Esophagus muscularis mucosa (tissue), 4 donors: ENCODE results near the gene BTG4. TPM values are rescaled to one million over a fixed set of nuclear protein-coding genes. Genes with fewer than 3 reads are reported as not detected.

Experiments
- DNase-seq: peaks from one replicate; pipeline ENCODE4 v3.0.0-alpha.2; 2017; ENCODE audit errors: extremely low spot score
- H3K27ac ChIP-seq, 4 donors: fragments of 200-600 bp; sonication (generic); replicated peaks in 1 of 4; 1 replicate in 3 of 4; 2 replicates in 1 of 4; pipeline ENCODE4 v1.5.1; 2016 to 2019; ENCODE audit warnings: mild to moderate bottlenecking in 1 of 4
- H3K27me3 ChIP-seq, 4 donors: fragments of 200-600 bp; sonication (generic); one replicate each; pipeline versions ENCODE4 v1.5.1 to v1.6.0; 2016 to 2019
- H3K36me3 ChIP-seq, 4 donors: fragments of 200-600 bp; sonication (generic); one replicate each; pipeline ENCODE4 v1.5.1; 2016 to 2019
- H3K4me1 ChIP-seq, 4 donors: fragments of 200-600 bp; sonication (generic); one replicate each; pipeline ENCODE4 v1.5.1; 2016 to 2019
- H3K4me3 ChIP-seq, 4 donors: fragments of 200-600 bp; sonication (generic); 1 replicate in 2 of 4; 2 replicates in 2 of 4; pipeline ENCODE4 v1.5.1; 2016 to 2019; ENCODE audit warnings: mild to moderate bottlenecking in 4 of 4, moderate library complexity in 1 of 4
- H3K9me3 ChIP-seq, 4 donors: fragments of 200-600 bp; sonication (generic); 1 replicate in 3 of 4; 2 replicates in 1 of 4; pipeline ENCODE4 v1.5.1; 2016 to 2019
- CTCF ChIP-seq, 3 experiments: fragments of 200-600 bp in 2 of 3; fragments of 450-650 bp in 1 of 3; sonication (generic) in 2 of 3; IDR thresholded peaks; one replicate each; pipeline ENCODE4 v1.5.1; 2017 to 2019; ENCODE audit warnings: antibody characterized with exemption in 3 of 3, mild to moderate bottlenecking in 2 of 3, moderate library complexity in 1 of 3
- EP300 ChIP-seq: sonication (generic); formaldehyde crosslinking; IDR thresholded peaks from one replicate; pipeline ENCODE4 v1.6.1; 2017; ENCODE audit warnings: antibody characterized with exemption
- POLR2A ChIP-seq: fragments of 450-650 bp; IDR thresholded peaks from one replicate; pipeline ENCODE4 v1.6.1; 2017; ENCODE audit warnings: antibody characterized with exemption, moderate library complexity, mild to moderate bottlenecking, low read depth
- POLR2AphosphoS5 ChIP-seq, 2 donors: sonication (generic); formaldehyde crosslinking; IDR thresholded peaks; one replicate each; pipeline ENCODE4 v1.6.1; 2017; ENCODE audit warnings: antibody characterized with exemption in 2 of 2
- WGBS: methylation state at CpG from one replicate; pipeline ENCODE4 v1.1.5; 2018; 5-methylcytosine and 5-hydroxymethylcytosine counted together
- intact Hi-C: fragments of 100-400 bp; cut with DNase I; formaldehyde crosslinking; loops from one replicate; pipeline ENCODE4 v1.15.1; 2023
- total RNA-seq, 4 donors: library from RNA; depleted of rRNA; stranded (reverse); fragments of >200 nt; gene quantifications; one replicate each; pipeline versions ENCODE4 v1.1.0 to v1.2.1, GENCODE V29; 2016

BTG4 gene
- total RNA-seq, 4 donors from 2014 or later, result not detected

GRCh38 chr11:111538407-111539114 lies 26.4 kb upstream of the BTG4 start:
- 94% methylated on average over 1 of the region's 1 CpG for WGBS
- TF ChIP-seq CTCF (IDR thresholded peaks at IDR 0.05), result no peak
- TF ChIP-seq POLR2A, result no peak
- no peak for TF ChIP-seq EP300
- no peak for TF ChIP-seq POLR2AphosphoS5 (IDR thresholded peaks at IDR 0.05)
- intact Hi-C loops, result no loop called here
- Histone ChIP-seq H3K27me3 (peaks cover 0 to 40% (median 4%) of the 10 kb centered on the region in 4 donors), H3K9me3 (no peaks in the 10 kb centered on the region), H3K27ac (no peak overlapping the region), H3K36me3 (no peaks in the 10 kb centered on the region), H3K4me1 (peaks cover 22 to 31% (median 29%) of the 10 kb centered on the region in 4 donors), H3K4me3 (no peak overlapping the region)
- DNase-seq, result no peak

DNA sequence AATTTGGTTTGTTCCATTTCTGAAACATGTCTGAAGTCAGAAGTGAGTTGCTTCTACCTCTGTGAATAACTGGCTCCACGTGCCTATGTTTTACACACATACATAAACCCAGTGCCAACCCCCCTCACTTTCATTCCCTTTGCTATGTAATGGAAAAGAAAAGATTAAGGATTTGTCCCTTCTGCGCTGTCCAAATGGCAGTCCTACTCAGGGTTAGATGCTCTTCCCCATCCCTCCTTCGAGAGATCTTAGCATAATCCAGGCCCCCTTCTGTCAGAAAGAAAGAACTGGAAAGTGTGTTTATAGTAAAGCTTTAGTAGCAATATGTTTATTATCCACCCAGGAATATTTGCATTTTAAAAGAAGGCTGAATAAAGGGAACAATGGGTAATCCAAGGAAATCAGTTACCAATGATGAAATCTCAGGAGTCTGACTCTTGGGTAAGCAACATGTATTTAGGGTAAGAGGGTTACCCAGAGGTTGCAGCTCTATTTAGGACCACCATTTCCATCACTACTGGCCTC lies 25.2 kb upstream of the BTG4 start:
- Histone ChIP-seq H3K27me3 (peaks cover 0 to 40% (median 4%) of the 10 kb centered on the region in 4 donors), H3K4me3 (no peak overlapping the region), H3K27ac (no peak overlapping the region), H3K9me3 (no peaks in the 10 kb centered on the region), H3K36me3 (no peaks in the 10 kb centered on the region), H3K4me1 (peaks cover 22 to 31% (median 29%) of the 10 kb centered on the region in 4 donors)
- no peak for DNase-seq
- 78% methylated on average over 3 of the region's 3 CpGs for WGBS
- intact Hi-C loops, result no loop called here
- TF ChIP-seq POLR2AphosphoS5 (IDR thresholded peaks at IDR 0.05) (no peak), EP300 (no peak), POLR2A (no peak), CTCF (IDR thresholded peaks at IDR 0.05) (no peak)

- WGBS, result 85% methylated on average over 6 of the region's 6 CpGs
- intact Hi-C loops, result no loop called here
These were observed 23.1 kb upstream of the BTG4 start for GRCh38 chr11:111535281-111535680.

GRCh38 chr11:111532365-111532709 lies 20.2 kb upstream of the BTG4 start:
- TF ChIP-seq POLR2AphosphoS5 (IDR thresholded peaks at IDR 0.05), result no peak
- TF ChIP-seq CTCF (IDR thresholded peaks at IDR 0.05), result no peak
- TF ChIP-seq EP300, result no peak
- TF ChIP-seq POLR2A, result no peak
- Histone ChIP-seq H3K9me3 (no peaks in the 10 kb centered on the region), H3K4me1 (no peaks in the 10 kb centered on the region), H3K4me3 (no peak overlapping the region), H3K36me3 (no peaks in the 10 kb centered on the region), H3K27ac (no peak overlapping the region), H3K27me3 (peaks cover 0 to 1% (median 0%) of the 10 kb centered on the region in 4 donors)
- no peak for DNase-seq
- WGBS, result 80% methylated on average over 5 of the region's 5 CpGs
- intact Hi-C loops, result no loop called here

More at GRCh38 chr11:111535281-111535680, 23.1 kb upstream of the BTG4 start:
- Histone ChIP-seq H3K27ac (no peak overlapping the region), H3K9me3 (no peaks in the 10 kb centered on the region), H3K4me3 (no peak overlapping the region), H3K36me3 (no peaks in the 10 kb centered on the region), H3K4me1 (peaks cover 9 to 10% (median 10%) of the 10 kb centered on the region in 4 donors), H3K27me3 (peaks cover 0 to 21% (median 0%) of the 10 kb centered on the region in 4 donors)
- no peak for TF ChIP-seq POLR2A
- no peak for TF ChIP-seq EP300
- TF ChIP-seq POLR2AphosphoS5 (IDR thresholded peaks at IDR 0.05), result no peak
- no peak for TF ChIP-seq CTCF (IDR thresholded peaks at IDR 0.05)
- DNase-seq, result no peak
